GM12878 (cell line): ENCODE results near the gene ANKRD55. TPM values are rescaled to one million over a fixed set of nuclear protein-coding genes. Genes with fewer than 3 reads are reported as not detected.

Experiments used
- ATAC-seq: fragments of 200-7000 bp; cut with Tn5 transposase; 3 replicates; pipeline ENCODE4 v1.9.1; 2020; ENCODE audit warnings: mild to moderate bottlenecking, moderate library complexity
- BruUV-seq: library from RNA; stranded (reverse); fragments of 400-500 nt; replicated peaks from 2 replicates; lab custom pipeline; 2021; lab: Mats Ljungman, UMichigan
- CTCF ChIA-PET: fragments of 300-600 bp; sonication (Branson Sonifier 250); formaldehyde crosslinking; extraction: SDS; loops from one replicate; lab custom pipeline; 2021; ENCODE audit warnings: inconsistent platforms; lab: Yijun Ruan, JAX
- POLR2A ChIA-PET: fragments of 350-600 bp; formaldehyde crosslinking; extraction: SDS; loops from one replicate; lab custom pipeline; 2021; ENCODE audit warnings: inconsistent platforms; lab: Charles Lee
- RAD21 ChIA-PET: fragments of 300-600 bp; sonication (Branson Sonifier 250); formaldehyde crosslinking; loops from one replicate; lab custom pipeline; 2023; ENCODE audit warnings: antibody characterized with exemption; ENCODE audit not compliant: unreplicated experiment; lab: Charles Lee
- SMC1A ChIA-PET: fragments of 300-600 bp; sonication (Branson Sonifier 250); formaldehyde crosslinking; loops from one replicate; lab custom pipeline; 2023; ENCODE audit not compliant: unreplicated experiment, uncharacterized antibody; lab: Charles Lee
- DNase-seq: peaks from one replicate; pipeline ENCODE4 v3.0.0-alpha.2; 2011; ENCODE audit warnings: low read depth, low spot score
- FAIRE-seq: peaks from 3 replicates; lab custom pipeline; 2011; peaks lifted over from hg19 to GRCh38; lab: Jason Lieb, UNC
- H2AFZ ChIP-seq: 2 replicates; pipeline ENCODE4 v1.6.0; 2011; ENCODE audit warnings: low read depth, low read length, control low read depth; ENCODE audit not compliant: control insufficient read depth
- H3K27ac ChIP-seq: 2 replicates; pipeline ENCODE4 v1.5.1; 2011; ENCODE audit warnings: control low read depth; ENCODE audit not compliant: control insufficient read depth, insufficient read depth
- H3K27me3 ChIP-seq, 2 experiments: replicated peaks in 1 of 2; 2 replicates each; pipeline versions ENCODE4 v1.6.0 to v1.6.1; 2011; ENCODE audit warnings: low read length in 1 of 2; ENCODE audit not compliant: control insufficient read depth in 2 of 2, insufficient read depth in 2 of 2
- H3K36me3 ChIP-seq, 2 experiments: 2 replicates each; pipeline ENCODE4 v1.5.1; 2011; ENCODE audit warnings: low read length in 1 of 2; ENCODE audit not compliant: control insufficient read depth in 2 of 2, insufficient read depth in 2 of 2
- H3K4me1 ChIP-seq: 2 replicates; pipeline ENCODE4 v1.6.1; 2011; ENCODE audit warnings: mild to moderate bottlenecking, low read length, moderate library complexity, mixed read lengths; ENCODE audit not compliant: control insufficient read depth, insufficient read depth
- H3K4me2 ChIP-seq: 2 replicates; pipeline ENCODE4 v1.6.0; 2011; ENCODE audit warnings: control low read depth; ENCODE audit not compliant: control insufficient read depth, insufficient read depth
- H3K4me3 ChIP-seq: fragments of 200-600 bp; sonication (generic); 2 replicates; pipeline ENCODE4 v1.5.1; 2016
- H3K79me2 ChIP-seq: 2 replicates; pipeline ENCODE4 v1.6.0; 2011; ENCODE audit warnings: low read length; ENCODE audit not compliant: control insufficient read depth, insufficient read depth
- H3K9ac ChIP-seq: 2 replicates; pipeline ENCODE4 v1.8.0; 2011; ENCODE audit warnings: low read length, control low read depth, mixed read lengths; ENCODE audit not compliant: control insufficient read depth, insufficient read depth
- H3K9me3 ChIP-seq: replicated peaks from 3 replicates; pipeline ENCODE4 v1.5.1; 2011; ENCODE audit warnings: mild to moderate bottlenecking, low read length; ENCODE audit not compliant: control insufficient read depth, insufficient read depth
- H4K20me1 ChIP-seq: 2 replicates; pipeline ENCODE4 v1.6.0; 2011; ENCODE audit not compliant: control insufficient read depth, insufficient read depth
- ATF2 ChIP-seq: IDR thresholded peaks from 2 replicates; pipeline ENCODE4 v1.6.1; 2012; ENCODE audit warnings: low read length, inconsistent platforms
- BACH1 ChIP-seq: fragments of 450-650 bp; IDR thresholded peaks from 2 replicates; pipeline ENCODE4 v1.6.1; 2017; ENCODE audit warnings: mild to moderate bottlenecking, borderline replicate concordance
- CBX3 ChIP-seq: fragments of 200-600 bp; sonication (generic); IDR thresholded peaks from 2 replicates; pipeline ENCODE4 v1.6.1; 2016; ENCODE audit warnings: low read depth, borderline replicate concordance
- DPF2 ChIP-seq: fragments of 450-650 bp; IDR thresholded peaks from 2 replicates; pipeline ENCODE4 v1.6.1; 2017; ENCODE audit warnings: mild to moderate bottlenecking
- ELK1 ChIP-seq: IDR thresholded peaks from 2 replicates; pipeline ENCODE4 v1.6.1; 2012; ENCODE audit warnings: low read depth, low read length, improper control_type of control experiment
- GABPA ChIP-seq: IDR thresholded peaks from 2 replicates; pipeline ENCODE4 v1.6.1; 2014; ENCODE audit warnings: antibody characterized with exemption, low read depth, mild to moderate bottlenecking, inconsistent platforms
- HDGF ChIP-seq: fragments of 450-650 bp; IDR thresholded peaks from 2 replicates; pipeline ENCODE4 v1.6.1; 2016; ENCODE audit warnings: antibody characterized with exemption
- MEF2A ChIP-seq: IDR thresholded peaks from 2 replicates; pipeline ENCODE4 v1.6.1; 2011; ENCODE audit warnings: low read depth, mild to moderate bottlenecking, low read length, moderate library complexity; ENCODE audit not compliant: insufficient read depth
- NBN ChIP-seq: fragments of 450-650 bp; IDR thresholded peaks from 2 replicates; pipeline ENCODE4 v1.6.1; 2016
- POLR2AphosphoS2 ChIP-seq: IDR thresholded peaks from 2 replicates; pipeline ENCODE4 v1.6.1; 2011; ENCODE audit warnings: low read depth, mild to moderate bottlenecking, low read length, improper control_type of control experiment, moderate library complexity
- RAD51 ChIP-seq: fragments of 450-650 bp; IDR thresholded peaks from 2 replicates; pipeline ENCODE4 v1.6.1; 2016; ENCODE audit warnings: moderate library complexity, mild to moderate bottlenecking, inconsistent platforms
- REST ChIP-seq: IDR thresholded peaks from 2 replicates; pipeline ENCODE4 v1.6.1; 2012; ENCODE audit warnings: mild to moderate bottlenecking, low read depth, low read length
- RUNX3 ChIP-seq: IDR thresholded peaks from 2 replicates; pipeline ENCODE4 v1.6.1; 2012; ENCODE audit warnings: low read length, inconsistent platforms
- SKIL ChIP-seq: fragments of 450-650 bp; IDR thresholded peaks from 2 replicates; pipeline ENCODE4 v1.6.1; 2017; ENCODE audit warnings: mild to moderate bottlenecking, low read depth, inconsistent platforms; ENCODE audit not compliant: poor library complexity, severe bottlenecking
- TCF7 ChIP-seq: IDR thresholded peaks from 2 replicates; pipeline ENCODE4 v1.6.1; 2014; ENCODE audit warnings: antibody characterized with exemption, borderline replicate concordance
- WRNIP1 ChIP-seq: IDR thresholded peaks from 2 replicates; pipeline ENCODE4 v1.6.1; 2011; ENCODE audit warnings: low read depth, low read length, improper control_type of control experiment, borderline replicate concordance
- WGBS: methylation state at CpG from one replicate; pipeline ENCODE4 v1.1.6; 2016; ENCODE audit warnings: low lambda C conversion rate; ENCODE audit not compliant: insufficient replicate concordance, insufficient coverage; ENCODE audit errors: missing lambda C conversion rate; 5-methylcytosine and 5-hydroxymethylcytosine counted together
- in situ Hi-C: fragments of 300-500 bp; cut with MboI; formaldehyde crosslinking; loops from 9 replicates; pipeline ENCODE4 v1.14.3; 2018; ENCODE audit warnings: mixed read lengths
- intact Hi-C: fragments of 100-400 bp; cut with micrococcal nuclease; formaldehyde crosslinking; loops from one replicate; pipeline ENCODE4 v1.14.2; 2022; ENCODE audit not compliant: unreplicated experiment
- polyA plus RNA-seq, 11 experiments: library from polyadenylated mRNA; depleted of rRNA in 4 of 11; unstranded in 6 of 11; stranded (reverse) in 5 of 11; fragments of >200 nt; fragmentation: Nextera tagmentation in 4 of 11; fragmentation: Illumina TruSeq in 1 of 11; extraction: Ambion mirVana in 4 of 11; extraction: Trizol in 1 of 11; gene quantifications; 1 replicate in 1 of 11; 2 replicates in 10 of 11; pipeline versions ENCODE4 v1.2.1 to v1.2.3, GENCODE V29; 2011 to 2016; ENCODE audit warnings: inconsistent platforms in 2 of 11, missing spikeins in 2 of 11, low read depth in 1 of 11
- total RNA-seq, 4 experiments: library from RNA; depleted of rRNA in 3 of 4; stranded (reverse); fragments of >200 nt in 3 of 4; fragmentation: Illumina TruSeq in 1 of 4; extraction: Trizol in 1 of 4; gene quantifications; 2 replicates each; pipeline versions ENCODE4 v1.2.1 to v1.2.3, GENCODE V29; 2013 to 2021

The ANKRD55 gene
- total and polyA plus RNA-seq, 10 of the 15 experiments (the other 5 are each of a cell fraction or from before 2014, with no cell fraction given), result 0.04 TPM; not detected in 9

GRCh38 chr5:56190497-56190896 lies 42.6 kb downstream of the ANKRD55 start:
- Histone ChIP-seq H3K4me2 (no peak overlapping the region), H3K79me2 (no peaks in the 10 kb centered on the region), H3K4me3 (no peak overlapping the region), H3K27ac (no peak overlapping the region), H3K27me3 (no peaks in the 10 kb centered on the region), H3K9ac (no peak overlapping the region), H4K20me1 (no peaks in the 10 kb centered on the region), H3K4me1 (no peaks in the 10 kb centered on the region), H2AFZ (no peak overlapping the region), H3K9me3 (peaks cover 5% of the 10 kb centered on the region; the same call in 2 of the 3 replicates), H3K36me3 (no peaks in the 10 kb centered on the region)
- DNase-seq (no peak), FAIRE-seq (peak; percentile 27), ATAC-seq (no peak)
- BruUV-seq, result no TSS peak
- in situ Hi-C loops (loop anchor here (5.0 to 10.0 kb wide), 2 partner anchors 258 to 1016 kb away; partner anchors contain the start of gene CDC20B), intact Hi-C loops (loop anchor here (2.0 kb wide), 1 partner anchor 34 kb away; no protein-coding TSS in a partner anchor)
- POLR2A ChIA-PET, result no interaction called here
- SMC1A ChIA-PET, result interaction anchor here (1.4 to 1.5 kb wide), 2 partner anchors 9 to 86 kb away, joined by 4 read pairs; no protein-coding TSS in a partner anchor
- RAD21 ChIA-PET, result no interaction called here
- CTCF ChIA-PET, result no interaction called here
- 9% methylated on average over 2 of the region's 2 CpGs for WGBS
- TF ChIP-seq GABPA, result no peak
- TF ChIP-seq WRNIP1, result no peak
- TF ChIP-seq BACH1, result no peak
- no peak for TF ChIP-seq TCF7
- no peak for TF ChIP-seq SKIL
- TF ChIP-seq ATF2, result no peak
- TF ChIP-seq NBN, result no peak
- no peak for TF ChIP-seq RAD51
- TF ChIP-seq POLR2AphosphoS2, result no peak
- no peak for TF ChIP-seq MEF2A
- TF ChIP-seq DPF2, result no peak
- TF ChIP-seq HDGF, result no peak
- TF ChIP-seq CBX3, result no peak
- no peak for TF ChIP-seq REST
- TF ChIP-seq ELK1, result no peak
- TF ChIP-seq RUNX3, result no peak
